Subcutaneous adipose tissue (tissue), 4 donors: ENCODE measurements around the gene NTRK2. TPM values are rescaled to one million over a fixed set of nuclear protein-coding genes. Genes with fewer than 3 reads are reported as not detected.

Experiments used
- CTCF ChIP-seq: fragments of 450-650 bp; IDR thresholded peaks from one replicate; pipeline ENCODE4 v1.5.1; 2016; ENCODE audit warnings: low read depth, mild to moderate bottlenecking, control low read depth, antibody characterized with exemption, moderate library complexity
- total RNA-seq, 4 donors: library from RNA; depleted of rRNA; stranded (reverse); fragments of >200 nt; gene quantifications; one replicate each; pipeline ENCODE4 v1.1.0, GENCODE V29; 2016

NTRK2 gene
- total RNA-seq, 4 donors from 2014 or later, result 51.5 to 105 (median 66.8) TPM

- no peak for TF ChIP-seq CTCF
These were observed 199.6 kb downstream of the NTRK2 start for GRCh38 chr9:84869091-84869490.

GRCh38 chr9:84871983-84872382, 202.5 kb downstream of the NTRK2 start:
- TF ChIP-seq CTCF, result no peak

GRCh38 chr9:84874022-84874421, 204.5 kb downstream of the NTRK2 start:
- TF ChIP-seq CTCF, result no peak

GRCh38 chr9:84874596-84874995, 205.1 kb downstream of the NTRK2 start:
- no peak for TF ChIP-seq CTCF

- no peak for TF ChIP-seq CTCF
These were observed 205.7 kb downstream of the NTRK2 start for GRCh38 chr9:84875193-84875592.

GRCh38 chr9:84879631-84880030, 210.1 kb downstream of the NTRK2 start:
- no peak for TF ChIP-seq CTCF

- TF ChIP-seq CTCF, result no peak
These were observed 211.3 kb downstream of the NTRK2 start for GRCh38 chr9:84880835-84881234.
